ENCODE data around the gene TMEM63A.
"Not testable (repeated sequence)": the region's sequence is repeated elsewhere in the genome, so short reads cannot be mapped to it uniquely, and the experiment has no call there.

DNA sequence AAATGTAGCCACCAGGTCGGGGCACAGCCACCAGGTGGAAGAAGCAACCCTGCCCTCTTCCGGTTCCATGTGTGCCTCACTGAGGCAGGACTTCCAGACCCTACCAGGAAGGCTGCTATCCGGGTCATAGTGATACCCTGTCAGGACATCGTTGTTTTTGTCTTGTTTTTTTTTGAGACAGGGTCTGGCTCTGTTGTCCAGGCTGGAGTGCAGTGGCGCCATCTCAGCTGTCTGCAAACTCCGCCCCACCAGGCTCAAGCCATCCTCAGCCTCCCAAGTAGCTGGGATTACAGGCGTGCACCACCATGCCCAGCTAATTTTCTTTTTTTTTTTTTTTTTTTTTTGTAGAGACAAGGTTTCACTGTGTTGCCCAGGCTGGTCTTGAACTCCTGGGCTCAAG is 67.1 kb downstream of the TMEM63A start:
- TF ChIP-seq POLR2A (IDR thresholded peaks at IDR 0.05); CTCF (IDR thresholded peaks at IDR 0.05); POLR2AphosphoS5 (IDR thresholded peaks at IDR 0.05); EP300 (IDR thresholded peaks at IDR 0.05; ENCODE audit: low read depth): not testable (repeated sequence)

Data from transverse colon (tissue), 4 donors.